GM10266 (cell line): ENCODE results near the gene TMEM119.

ENCODE experiments used
- DNase-seq: peaks from one replicate; pipeline ENCODE4 v3.0.0; 2012; ENCODE audit errors: extremely low spot score
- TF ChIP-seq, protein P1 (sequence below): IDR thresholded peaks from 2 replicates; pipeline ENCODE4 v1.5.1; 2012; ENCODE audit warnings: mild to moderate bottlenecking, low read depth; ENCODE audit not compliant: control insufficient read depth, insufficient read depth; ENCODE audit errors: missing control alignments

The TMEM119 gene

GRCh38 chr12:108630481-108631207, 32.8 kb upstream of the TMEM119 start:
- TF ChIP-seq, protein P1, sequence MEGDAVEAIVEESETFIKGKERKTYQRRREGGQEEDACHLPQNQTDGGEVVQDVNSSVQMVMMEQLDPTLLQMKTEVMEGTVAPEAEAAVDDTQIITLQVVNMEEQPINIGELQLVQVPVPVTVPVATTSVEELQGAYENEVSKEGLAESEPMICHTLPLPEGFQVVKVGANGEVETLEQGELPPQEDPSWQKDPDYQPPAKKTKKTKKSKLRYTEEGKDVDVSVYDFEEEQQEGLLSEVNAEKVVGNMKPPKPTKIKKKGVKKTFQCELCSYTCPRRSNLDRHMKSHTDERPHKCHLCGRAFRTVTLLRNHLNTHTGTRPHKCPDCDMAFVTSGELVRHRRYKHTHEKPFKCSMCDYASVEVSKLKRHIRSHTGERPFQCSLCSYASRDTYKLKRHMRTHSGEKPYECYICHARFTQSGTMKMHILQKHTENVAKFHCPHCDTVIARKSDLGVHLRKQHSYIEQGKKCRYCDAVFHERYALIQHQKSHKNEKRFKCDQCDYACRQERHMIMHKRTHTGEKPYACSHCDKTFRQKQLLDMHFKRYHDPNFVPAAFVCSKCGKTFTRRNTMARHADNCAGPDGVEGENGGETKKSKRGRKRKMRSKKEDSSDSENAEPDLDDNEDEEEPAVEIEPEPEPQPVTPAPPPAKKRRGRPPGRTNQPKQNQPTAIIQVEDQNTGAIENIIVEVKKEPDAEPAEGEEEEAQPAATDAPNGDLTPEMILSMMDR, result no peak
- no peak for DNase-seq

DNA sequence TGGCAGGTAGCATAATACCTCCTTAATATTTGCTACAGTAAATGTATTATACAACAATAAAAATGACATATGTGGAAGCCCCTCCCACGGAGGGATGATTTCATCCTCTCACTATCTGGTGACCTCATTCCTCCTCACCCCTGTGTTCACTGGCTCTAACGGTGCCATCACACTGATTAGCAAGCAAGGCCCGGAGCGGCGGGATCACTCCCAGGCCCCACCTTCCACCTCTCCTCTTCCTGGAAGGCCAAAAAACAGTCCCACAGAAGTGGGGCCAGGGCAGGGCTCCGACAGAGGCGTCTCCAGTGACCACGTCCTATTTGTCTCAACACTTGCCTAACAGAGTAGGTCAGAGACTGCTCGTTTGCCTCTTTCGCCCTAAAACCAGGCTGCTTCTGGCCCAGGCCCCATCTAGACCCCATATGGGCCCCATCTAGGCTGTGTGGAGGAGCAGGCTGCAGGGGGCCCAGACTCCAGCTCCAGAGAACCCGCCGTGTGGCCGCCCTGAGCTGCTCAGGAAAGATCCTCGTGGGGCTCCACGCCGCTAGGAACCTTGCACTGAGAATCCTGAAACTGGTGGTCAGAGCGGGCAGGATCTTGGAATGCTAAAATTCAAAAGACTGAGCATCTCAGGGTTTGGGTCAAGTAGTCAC, 32.1 kb upstream of the TMEM119 start:
- no peak for DNase-seq
- TF ChIP-seq, protein P1, result no peak

DNA sequence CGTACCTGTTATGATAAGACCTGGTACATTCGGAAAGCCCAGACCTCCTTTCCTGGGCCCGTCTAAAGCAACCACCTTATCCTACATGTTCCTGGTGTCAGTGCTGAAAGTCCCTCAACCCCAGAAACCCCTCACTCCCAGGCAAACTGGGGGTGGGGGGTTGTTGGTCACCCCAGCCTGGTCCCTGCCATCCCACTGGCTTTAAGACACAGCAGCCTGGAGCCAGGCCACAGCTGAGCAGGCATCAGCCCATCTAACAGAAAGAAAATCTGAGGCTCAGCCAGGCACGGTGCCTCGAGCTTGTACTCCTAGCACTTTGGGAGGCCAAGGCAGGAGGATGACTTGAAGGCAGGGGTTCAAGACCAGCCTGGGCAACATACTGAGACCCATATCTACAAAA, 31.3 kb upstream of the TMEM119 start:
- DNase-seq, result no peak
- TF ChIP-seq, protein P1, result no peak

DNA sequence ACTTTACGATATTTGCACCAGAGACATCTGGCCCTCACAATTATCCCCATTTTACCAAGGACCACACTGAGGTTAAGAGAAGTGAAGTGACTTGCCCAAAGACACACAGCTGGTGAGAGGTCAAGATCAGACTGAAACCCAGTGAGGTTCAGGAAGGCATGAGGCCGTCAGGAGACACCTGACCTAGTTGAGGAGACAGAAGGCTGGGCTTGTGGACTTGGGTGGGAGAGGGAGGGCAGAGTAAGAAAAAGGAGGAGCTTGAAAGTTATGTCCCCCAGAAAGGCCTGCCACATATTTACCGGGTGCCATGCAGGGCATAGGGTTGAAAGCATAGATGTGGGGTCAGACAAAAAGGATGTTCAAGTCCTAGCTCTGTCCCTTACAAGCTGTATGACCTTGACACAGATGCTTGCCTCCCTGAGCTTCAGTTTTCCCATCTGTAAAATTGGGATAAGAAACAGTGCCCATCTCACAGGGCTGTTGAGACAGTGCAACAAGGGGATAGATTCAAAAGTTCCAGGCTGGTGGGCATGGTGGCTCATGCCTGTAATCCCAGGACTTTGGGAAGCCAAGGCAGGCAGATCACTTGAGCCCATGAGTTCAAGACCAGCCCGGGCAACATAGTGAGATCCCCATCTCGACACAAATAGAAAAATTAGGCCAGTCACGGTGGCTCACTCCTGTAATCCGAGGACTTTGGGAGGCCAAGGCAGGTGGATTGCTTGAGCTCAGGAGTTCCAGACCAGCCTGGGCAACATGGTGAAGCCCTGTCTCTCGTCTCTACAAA, 29.4 kb upstream of the TMEM119 start:
- no peak for DNase-seq
- TF ChIP-seq, protein P1, result no peak

- TF ChIP-seq, protein P1, result no peak
- DNase-seq, result no peak
Observed at GRCh38 chr12:108625228-108625627, 27.3 kb upstream of the TMEM119 start.

GRCh38 chr12:108623577-108623976, 25.7 kb upstream of the TMEM119 start:
- DNase-seq, result no peak
- TF ChIP-seq, protein P1, result no peak
